ENCODE measurements around the gene UBIAD1.

Gene UBIAD1

GRCh38 chr1:11311816-11312755 lies 39.1 kb downstream of the UBIAD1 start:
- Histone ChIP-seq H3K79me2 (ENCODE audit: control insufficient read depth, insufficient read depth, low read length, unreplicated experiment) (no peaks in the 10 kb centered on the region), H3K36me3 (ENCODE audit: insufficient read depth, low read length) (no peaks in the 10 kb centered on the region), H3K4me3 (ENCODE audit: low read depth, low read length) (no peak overlapping the region), H3K27me3 (ENCODE audit: insufficient read depth, low read length) (peaks cover 52% of the 10 kb centered on the region), H2AFZ (ENCODE audit: low read length, unreplicated experiment) (no peak overlapping the region), H3K27ac (ENCODE audit: low read depth, low read length) (no peak overlapping the region), H3K4me1 (ENCODE audit: control insufficient read depth, insufficient read depth, low read length, unreplicated experiment) (no peaks in the 10 kb centered on the region)

GRCh38 chr1:11314959-11315358 lies 42.0 kb downstream of the UBIAD1 start:
- H3K36me3 ChIP-seq (ENCODE audit: insufficient read depth, low read length): no peaks in the 10 kb centered on the region
- no peaks in the 10 kb centered on the region for H3K4me1 ChIP-seq (ENCODE audit: control insufficient read depth, insufficient read depth, low read length, unreplicated experiment)
- peaks cover 40% of the 10 kb centered on the region for H3K27me3 ChIP-seq (ENCODE audit: insufficient read depth, low read length)
- H2AFZ ChIP-seq (ENCODE audit: low read length, unreplicated experiment): no peak overlapping the region
- no peak overlapping the region for H3K27ac ChIP-seq (ENCODE audit: low read depth, low read length)
- H3K79me2 ChIP-seq (ENCODE audit: control insufficient read depth, insufficient read depth, low read length, unreplicated experiment): no peaks in the 10 kb centered on the region
- H3K4me3 ChIP-seq (ENCODE audit: low read depth, low read length): no peak overlapping the region

GRCh38 chr1:11316701-11317100 lies 43.7 kb downstream of the UBIAD1 start:
- H3K27me3 ChIP-seq (ENCODE audit: insufficient read depth, low read length): peaks cover 35% of the 10 kb centered on the region
- no peak overlapping the region for H3K4me3 ChIP-seq (ENCODE audit: low read depth, low read length)
- no peak overlapping the region for H3K27ac ChIP-seq (ENCODE audit: low read depth, low read length)
- no peaks in the 10 kb centered on the region for H3K4me1 ChIP-seq (ENCODE audit: control insufficient read depth, insufficient read depth, low read length, unreplicated experiment)
- no peaks in the 10 kb centered on the region for H3K79me2 ChIP-seq (ENCODE audit: control insufficient read depth, insufficient read depth, low read length, unreplicated experiment)
- no peak overlapping the region for H2AFZ ChIP-seq (ENCODE audit: low read length, unreplicated experiment)
- H3K36me3 ChIP-seq (ENCODE audit: insufficient read depth, low read length): no peaks in the 10 kb centered on the region

GRCh38 chr1:11318982-11319381 lies 46.0 kb downstream of the UBIAD1 start:
- Histone ChIP-seq H3K36me3 (ENCODE audit: insufficient read depth, low read length) (no peaks in the 10 kb centered on the region), H3K27me3 (ENCODE audit: insufficient read depth, low read length) (peaks cover 29% of the 10 kb centered on the region), H3K79me2 (ENCODE audit: control insufficient read depth, insufficient read depth, low read length, unreplicated experiment) (no peaks in the 10 kb centered on the region), H3K4me3 (ENCODE audit: low read depth, low read length) (no peak overlapping the region), H3K4me1 (ENCODE audit: control insufficient read depth, insufficient read depth, low read length, unreplicated experiment) (no peaks in the 10 kb centered on the region), H3K27ac (ENCODE audit: low read depth, low read length) (no peak overlapping the region), H2AFZ (ENCODE audit: low read length, unreplicated experiment) (no peak overlapping the region)

GRCh38 chr1:11320153-11320936 lies 47.3 kb downstream of the UBIAD1 start:
- Histone ChIP-seq H3K4me1 (ENCODE audit: control insufficient read depth, insufficient read depth, low read length, unreplicated experiment) (no peaks in the 10 kb centered on the region), H2AFZ (ENCODE audit: low read length, unreplicated experiment) (no peak overlapping the region), H3K4me3 (ENCODE audit: low read depth, low read length) (no peak overlapping the region), H3K79me2 (ENCODE audit: control insufficient read depth, insufficient read depth, low read length, unreplicated experiment) (no peaks in the 10 kb centered on the region), H3K36me3 (ENCODE audit: insufficient read depth, low read length) (no peaks in the 10 kb centered on the region), H3K27me3 (ENCODE audit: insufficient read depth, low read length) (peaks cover 35% of the 10 kb centered on the region), H3K27ac (ENCODE audit: low read depth, low read length) (no peak overlapping the region)

- Histone ChIP-seq H3K79me2 (ENCODE audit: control insufficient read depth, insufficient read depth, low read length, unreplicated experiment) (no peaks in the 10 kb centered on the region), H3K27me3 (ENCODE audit: insufficient read depth, low read length) (peaks cover 27% of the 10 kb centered on the region), H2AFZ (ENCODE audit: low read length, unreplicated experiment) (no peak overlapping the region), H3K4me1 (ENCODE audit: control insufficient read depth, insufficient read depth, low read length, unreplicated experiment) (no peaks in the 10 kb centered on the region), H3K36me3 (ENCODE audit: insufficient read depth, low read length) (no peaks in the 10 kb centered on the region), H3K27ac (ENCODE audit: low read depth, low read length) (no peak overlapping the region), H3K4me3 (ENCODE audit: low read depth, low read length) (no peak overlapping the region)
Measured at GRCh38 chr1:11321656-11322491, 48.9 kb downstream of the UBIAD1 start.

- Histone ChIP-seq H3K4me1 (ENCODE audit: control insufficient read depth, insufficient read depth, low read length, unreplicated experiment) (no peaks in the 10 kb centered on the region), H3K4me3 (ENCODE audit: low read depth, low read length) (no peak overlapping the region), H3K27ac (ENCODE audit: low read depth, low read length) (no peak overlapping the region)
Measured at GRCh38 chr1:11324567-11325165, 51.7 kb downstream of the UBIAD1 start.

GRCh38 chr1:11326070-11326469 lies 53.1 kb downstream of the UBIAD1 start:
- Histone ChIP-seq H2AFZ (ENCODE audit: low read length, unreplicated experiment) (no peak overlapping the region), H3K79me2 (ENCODE audit: control insufficient read depth, insufficient read depth, low read length, unreplicated experiment) (no peaks in the 10 kb centered on the region), H3K27me3 (ENCODE audit: insufficient read depth, low read length) (peaks cover 28% of the 10 kb centered on the region), H3K27ac (ENCODE audit: low read depth, low read length) (no peak overlapping the region), H3K36me3 (ENCODE audit: insufficient read depth, low read length) (no peaks in the 10 kb centered on the region), H3K4me1 (ENCODE audit: control insufficient read depth, insufficient read depth, low read length, unreplicated experiment) (no peaks in the 10 kb centered on the region), H3K4me3 (ENCODE audit: low read depth, low read length) (no peak overlapping the region)

More at GRCh38 chr1:11324567-11325165, 51.7 kb downstream of the UBIAD1 start:
- Histone ChIP-seq H3K27me3 (ENCODE audit: insufficient read depth, low read length) (peaks cover 26% of the 10 kb centered on the region), H3K79me2 (ENCODE audit: control insufficient read depth, insufficient read depth, low read length, unreplicated experiment) (no peaks in the 10 kb centered on the region), H2AFZ (ENCODE audit: low read length, unreplicated experiment) (no peak overlapping the region), H3K36me3 (ENCODE audit: insufficient read depth, low read length) (no peaks in the 10 kb centered on the region)

GRCh38 chr1:11328444-11328843 lies 55.4 kb downstream of the UBIAD1 start:
- H3K4me1 ChIP-seq (ENCODE audit: control insufficient read depth, insufficient read depth, low read length, unreplicated experiment): no peaks in the 10 kb centered on the region
- H2AFZ ChIP-seq (ENCODE audit: low read length, unreplicated experiment): no peak overlapping the region
- H3K27ac ChIP-seq (ENCODE audit: low read depth, low read length): no peak overlapping the region
- H3K4me3 ChIP-seq (ENCODE audit: low read depth, low read length): no peak overlapping the region
- no peaks in the 10 kb centered on the region for H3K36me3 ChIP-seq (ENCODE audit: insufficient read depth, low read length)
- H3K27me3 ChIP-seq (ENCODE audit: insufficient read depth, low read length): peaks cover 27% of the 10 kb centered on the region
- no peaks in the 10 kb centered on the region for H3K79me2 ChIP-seq (ENCODE audit: control insufficient read depth, insufficient read depth, low read length, unreplicated experiment)

GRCh38 chr1:11330411-11330810 lies 57.4 kb downstream of the UBIAD1 start:
- no peak overlapping the region for H3K4me3 ChIP-seq (ENCODE audit: low read depth, low read length)
- H3K4me1 ChIP-seq (ENCODE audit: control insufficient read depth, insufficient read depth, low read length, unreplicated experiment): no peaks in the 10 kb centered on the region
- no peaks in the 10 kb centered on the region for H3K79me2 ChIP-seq (ENCODE audit: control insufficient read depth, insufficient read depth, low read length, unreplicated experiment)
- no peak overlapping the region for H3K27ac ChIP-seq (ENCODE audit: low read depth, low read length)
- no peaks in the 10 kb centered on the region for H3K36me3 ChIP-seq (ENCODE audit: insufficient read depth, low read length)
- peaks cover 14% of the 10 kb centered on the region; the same call in 1 of the 2 replicates for H3K27me3 ChIP-seq (ENCODE audit: insufficient read depth, low read length)
- no peak overlapping the region for H2AFZ ChIP-seq (ENCODE audit: low read length, unreplicated experiment)

Data from ACC112 (cell line).